ENCODE data around the gene TNK2.

Gene TNK2

GRCh38 chr3:195854628-195855294, 53.6 kb downstream of the TNK2 start:
- in situ Hi-C loops (cut with HindIII; ENCODE audit: low sequenced_read_pairs): no loop called here

GRCh38 chr3:195853996-195854395, 54.4 kb downstream of the TNK2 start:
- in situ Hi-C loops (cut with HindIII; ENCODE audit: low sequenced_read_pairs): no loop called here

GRCh38 chr3:195853036-195853435, 55.3 kb downstream of the TNK2 start:
- in situ Hi-C loops (cut with HindIII; ENCODE audit: low sequenced_read_pairs): no loop called here

- in situ Hi-C loops (cut with HindIII; ENCODE audit: low sequenced_read_pairs): no loop called here
Observed at GRCh38 chr3:195850857-195851543, 57.4 kb downstream of the TNK2 start.

GRCh38 chr3:195849322-195850074, 58.9 kb downstream of the TNK2 start:
- in situ Hi-C loops (cut with HindIII; ENCODE audit: low sequenced_read_pairs): no loop called here

- in situ Hi-C loops (cut with HindIII; ENCODE audit: low sequenced_read_pairs): no loop called here
Observed at GRCh38 chr3:195847055-195847950, 61.0 kb downstream of the TNK2 start.

- in situ Hi-C loops (cut with HindIII; ENCODE audit: low sequenced_read_pairs): no loop called here
Observed at GRCh38 chr3:195845483-195845882, 62.9 kb downstream of the TNK2 start.

GRCh38 chr3:195844671-195845218, 63.6 kb downstream of the TNK2 start:
- in situ Hi-C loops (cut with HindIII; ENCODE audit: low sequenced_read_pairs): no loop called here

- in situ Hi-C loops (cut with HindIII; ENCODE audit: low sequenced_read_pairs): no loop called here
Observed at GRCh38 chr3:195839260-195840010, 68.9 kb downstream of the TNK2 start.

- in situ Hi-C loops (cut with HindIII; ENCODE audit: low sequenced_read_pairs): no loop called here
Observed at GRCh38 chr3:195838714-195839113, 69.6 kb downstream of the TNK2 start.

- in situ Hi-C loops (cut with HindIII; ENCODE audit: low sequenced_read_pairs): no loop called here
Observed at GRCh38 chr3:195836476-195837135, 71.7 kb downstream of the TNK2 start.

- in situ Hi-C loops (cut with HindIII; ENCODE audit: low sequenced_read_pairs): no loop called here
Observed at GRCh38 chr3:195835791-195836190, 72.6 kb downstream of the TNK2 start.

GRCh38 chr3:195834675-195835583, 73.4 kb downstream of the TNK2 start:
- in situ Hi-C loops (cut with HindIII; ENCODE audit: low sequenced_read_pairs): no loop called here

GRCh38 chr3:195829897-195830254, 78.5 kb downstream of the TNK2 start:
- in situ Hi-C loops (cut with HindIII; ENCODE audit: low sequenced_read_pairs): no loop called here

GRCh38 chr3:195828762-195829161, 79.6 kb downstream of the TNK2 start:
- in situ Hi-C loops (cut with HindIII; ENCODE audit: low sequenced_read_pairs): no loop called here

GRCh38 chr3:195825857-195826804, 82.2 kb downstream of the TNK2 start:
- in situ Hi-C loops (cut with HindIII; ENCODE audit: low sequenced_read_pairs): no loop called here

- in situ Hi-C loops (cut with HindIII; ENCODE audit: low sequenced_read_pairs): no loop called here
Observed at GRCh38 chr3:195825191-195825588, 83.2 kb downstream of the TNK2 start.

Measured in DLD1 (cell line).